Lung (tissue), 12 donors: ENCODE results near the gene KCNQ2. TPM values are rescaled to one million over a fixed set of nuclear protein-coding genes. Genes with fewer than 3 reads are reported as not detected.

Source experiments
- ATAC-seq: fragments of 200-7000 bp; cut with Tn5 transposase; one replicate; pipeline ENCODE4 v1.9.1; 2020; ENCODE audit warnings: moderate number of reproducible peaks; ENCODE audit not compliant: insufficient read depth, low FRiP score
- DNase-seq, 3 donors: peaks; one replicate each; pipeline ENCODE4 v3.0.0-alpha.2; 2013 to 2017
- H3K27ac ChIP-seq, 2 donors: one replicate each; pipeline ENCODE4 v1.5.1; 2013; ENCODE audit warnings: mild to moderate bottlenecking in 2 of 2, moderate library complexity in 2 of 2, control low read depth in 1 of 2, inconsistent platforms in 1 of 2, low read depth in 1 of 2, low read length in 1 of 2
- H3K27me3 ChIP-seq, 3 donors: one replicate each; pipeline ENCODE4 v1.5.1; 2013; ENCODE audit warnings: low read length in 2 of 3; ENCODE audit not compliant: control insufficient read depth in 3 of 3, insufficient read depth in 3 of 3
- H3K36me3 ChIP-seq, 4 donors: one replicate each; pipeline ENCODE4 v1.5.1; 2013; ENCODE audit warnings: low read length in 4 of 4, mild to moderate bottlenecking in 1 of 4, moderate library complexity in 1 of 4; ENCODE audit not compliant: control insufficient read depth in 4 of 4, insufficient read depth in 4 of 4
- H3K4me1 ChIP-seq, 5 donors: one replicate each; pipeline ENCODE4 v1.5.1; 2013; ENCODE audit warnings: low read length in 5 of 5, mild to moderate bottlenecking in 2 of 5, moderate library complexity in 1 of 5; ENCODE audit not compliant: control insufficient read depth in 5 of 5, insufficient read depth in 5 of 5
- H3K4me3 ChIP-seq: one replicate; pipeline ENCODE4 v1.5.1; 2013; ENCODE audit warnings: mild to moderate bottlenecking, control low read depth, moderate library complexity
- H3K9ac ChIP-seq, 2 donors: one replicate each; pipeline ENCODE4 v1.5.1; 2013; ENCODE audit warnings: low read length in 2 of 2, control low read depth in 1 of 2; ENCODE audit not compliant: insufficient read depth in 1 of 2
- H3K9me3 ChIP-seq, 4 donors: one replicate each; pipeline ENCODE4 v1.5.1; 2013; ENCODE audit warnings: low read length in 3 of 4, mild to moderate bottlenecking in 1 of 4, moderate library complexity in 1 of 4; ENCODE audit not compliant: control insufficient read depth in 4 of 4, insufficient read depth in 3 of 4
- CTCF ChIP-seq: IDR thresholded peaks from 2 replicates; pipeline ENCODE4 v1.5.1; 2012; ENCODE audit warnings: mild to moderate bottlenecking; ENCODE audit errors: control extremely low read depth, extremely low read depth
- WGBS, 2 donors: extraction: QIAGEN DNeasy Blood & Tissue Kit; methylation state at CpG; one replicate each; pipeline ENCODE4 v1.1.7; 2013; 5-methylcytosine and 5-hydroxymethylcytosine counted together
- polyA plus RNA-seq, 2 donors: library from polyadenylated mRNA; stranded (reverse); fragments of 200-250 nt; gene quantifications; one replicate each; pipeline ENCODE4 v1.2.1, GENCODE V29; 2013
- total RNA-seq, 2 donors: library from RNA; depleted of rRNA in 1 of 2; stranded (reverse); fragments of >200 nt in 1 of 2; gene quantifications; one replicate each; pipeline ENCODE4 v1.2.1, GENCODE V29; 2014 to 2021
- donor health status: control.
- donor health status: control.
- donor health status: Bipolar disorder and iron deficiency.
- donor health status: healthy.
- donor health status: DM: yes; HTN: yes; CAD: no.

KCNQ2 gene
- total and polyA plus RNA-seq, 4 donors, result 0.18 to 6.8 (median 0.28) TPM; not detected in 1

GRCh38 chr20:63396300-63396699 is 76.2 kb downstream of the KCNQ2 start:
- DNase-seq, result no peak
- peaks cover 0 to 10% (median 0%) of the 10 kb centered on the region in 3 donors for H3K27me3 ChIP-seq
- no peak overlapping the region for H3K9ac ChIP-seq
- 87 to 95% methylated on average over 12 of the region's 12 CpGs for WGBS, 2 donors
- no peak for ATAC-seq
- H3K4me3 ChIP-seq, result no peak overlapping the region
- H3K9me3 ChIP-seq, result peaks cover 0 to 12% (median 0%) of the 10 kb centered on the region in 4 donors
- no peak overlapping the region for H3K27ac ChIP-seq
- H3K4me1 ChIP-seq, result peaks cover 0 to 15% (median 0%) of the 10 kb centered on the region in 5 donors
- H3K36me3 ChIP-seq, result no peaks in the 10 kb centered on the region
- TF ChIP-seq CTCF, result no peak

GRCh38 chr20:63395723-63396122 is 76.7 kb downstream of the KCNQ2 start:
- Histone ChIP-seq H3K27ac (no peak overlapping the region), H3K4me1 (peaks cover 0 to 15% (median 0%) of the 10 kb centered on the region in 5 donors), H3K9ac (no peak overlapping the region), H3K4me3 (no peak overlapping the region), H3K36me3 (no peaks in the 10 kb centered on the region), H3K27me3 (peaks cover 0 to 10% (median 0%) of the 10 kb centered on the region in 3 donors), H3K9me3 (peaks cover 0 to 12% (median 0%) of the 10 kb centered on the region in 4 donors)
- WGBS, 2 donors, result 76 to 89% methylated on average over 14 of the region's 14 CpGs
- no peak for DNase-seq
- ATAC-seq, result no peak
- TF ChIP-seq CTCF, result no peak

- no peaks in the 10 kb centered on the region for H3K36me3 ChIP-seq
- no peak overlapping the region for H3K9ac ChIP-seq
- H3K27ac ChIP-seq, result no peak overlapping the region
- WGBS, 2 donors, result 71 to 86% methylated on average over 22 of the region's 22 CpGs
- H3K27me3 ChIP-seq, result peaks cover 0 to 10% (median 0%) of the 10 kb centered on the region in 3 donors
- H3K4me3 ChIP-seq, result no peak overlapping the region
- no peak for DNase-seq
- ATAC-seq, result no peak
- peaks cover 0 to 12% (median 0%) of the 10 kb centered on the region in 4 donors for H3K9me3 ChIP-seq
- H3K4me1 ChIP-seq, result peaks cover 0 to 15% (median 0%) of the 10 kb centered on the region in 5 donors
- no peak for TF ChIP-seq CTCF
Measured at GRCh38 chr20:63394920-63395455, 77.5 kb downstream of the KCNQ2 start.
